Measurements from ENCODE around the gene BIRC7. TPM values are rescaled to one million over a fixed set of nuclear protein-coding genes. Genes with fewer than 3 reads are reported as not detected.

BIRC7 gene
- total RNA-seq, 2 experiments from 2014 or later: 0.42 TPM; not detected in 1

DNA sequence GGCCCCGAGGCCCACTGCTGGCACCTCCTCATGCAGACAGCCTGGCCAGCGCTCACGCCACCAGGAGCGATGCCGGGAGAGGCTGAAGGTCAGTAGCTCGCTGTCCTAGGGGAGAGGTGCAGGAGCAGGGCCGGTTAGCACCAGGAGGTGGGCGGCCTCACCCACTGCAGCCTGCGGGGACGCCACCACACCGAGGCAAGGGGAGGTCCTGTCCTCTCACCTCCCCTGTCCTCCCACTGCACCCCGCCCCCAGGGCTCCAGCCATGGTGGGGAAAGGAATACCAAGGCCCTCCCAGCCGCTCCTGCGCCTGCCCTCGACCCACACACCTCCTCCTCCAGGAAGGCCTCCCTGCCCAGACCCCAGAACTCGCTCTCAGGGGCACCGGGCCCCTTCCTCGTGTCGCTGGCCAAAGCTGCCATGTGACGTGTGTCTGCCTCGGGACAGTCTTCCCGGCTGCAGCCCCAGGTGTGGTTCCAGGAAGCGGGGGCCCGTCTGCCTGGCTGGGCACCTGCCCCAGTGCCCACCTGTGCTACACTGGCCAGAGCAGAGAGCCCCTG is 12.0 kb downstream of the BIRC7 start:
- ChIA-PET CTCF (ENCODE audit: unreplicated experiment) (no interaction called here), POLR2A (no interaction called here)
- DNase-seq (ENCODE audit: low spot score): no peak
- H4K20me1 ChIP-seq (ENCODE audit: insufficient read depth, low read length): no peaks in the 10 kb centered on the region
- no peak overlapping the region for H2AFZ ChIP-seq (ENCODE audit: low read length)
- H3K36me3 ChIP-seq (ENCODE audit: insufficient read depth, low read length): no peaks in the 10 kb centered on the region
- intact Hi-C loops (cut with micrococcal nuclease; ENCODE audit: unreplicated experiment): no loop called here
- BruUV-seq (replicated peaks): no TSS peak
- no peak overlapping the region for H3K27ac ChIP-seq (ENCODE audit: low read depth, low read length, poor library complexity, severe bottlenecking)
- no peaks in the 10 kb centered on the region for H3K79me2 ChIP-seq (ENCODE audit: insufficient read depth, low read depth, low read length)
- no peaks in the 10 kb centered on the region for H3K9me2 ChIP-seq (ENCODE audit: insufficient read depth, low read length)
- H3K9me3 ChIP-seq (ENCODE audit: low read length): no peaks in the 10 kb centered on the region
- H3K4me2 ChIP-seq (ENCODE audit: low read length): no peak overlapping the region
- no peak for TF ChIP-seq EZH2phosphoT487 (IDR thresholded peaks at IDR 0.05; ENCODE audit: borderline replicate concordance, low read depth, low read length)
- TF ChIP-seq, protein P1, sequence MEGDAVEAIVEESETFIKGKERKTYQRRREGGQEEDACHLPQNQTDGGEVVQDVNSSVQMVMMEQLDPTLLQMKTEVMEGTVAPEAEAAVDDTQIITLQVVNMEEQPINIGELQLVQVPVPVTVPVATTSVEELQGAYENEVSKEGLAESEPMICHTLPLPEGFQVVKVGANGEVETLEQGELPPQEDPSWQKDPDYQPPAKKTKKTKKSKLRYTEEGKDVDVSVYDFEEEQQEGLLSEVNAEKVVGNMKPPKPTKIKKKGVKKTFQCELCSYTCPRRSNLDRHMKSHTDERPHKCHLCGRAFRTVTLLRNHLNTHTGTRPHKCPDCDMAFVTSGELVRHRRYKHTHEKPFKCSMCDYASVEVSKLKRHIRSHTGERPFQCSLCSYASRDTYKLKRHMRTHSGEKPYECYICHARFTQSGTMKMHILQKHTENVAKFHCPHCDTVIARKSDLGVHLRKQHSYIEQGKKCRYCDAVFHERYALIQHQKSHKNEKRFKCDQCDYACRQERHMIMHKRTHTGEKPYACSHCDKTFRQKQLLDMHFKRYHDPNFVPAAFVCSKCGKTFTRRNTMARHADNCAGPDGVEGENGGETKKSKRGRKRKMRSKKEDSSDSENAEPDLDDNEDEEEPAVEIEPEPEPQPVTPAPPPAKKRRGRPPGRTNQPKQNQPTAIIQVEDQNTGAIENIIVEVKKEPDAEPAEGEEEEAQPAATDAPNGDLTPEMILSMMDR (conservative IDR thresholded peaks at IDR 0.05; ENCODE audit: low read length): no peak
- H3K4me1 ChIP-seq (ENCODE audit: insufficient read depth, low read length, poor library complexity, severe bottlenecking): no peaks in the 10 kb centered on the region
- no peak overlapping the region for H3K4me3 ChIP-seq (ENCODE audit: low read depth, low read length, poor library complexity, severe bottlenecking)

DNA sequence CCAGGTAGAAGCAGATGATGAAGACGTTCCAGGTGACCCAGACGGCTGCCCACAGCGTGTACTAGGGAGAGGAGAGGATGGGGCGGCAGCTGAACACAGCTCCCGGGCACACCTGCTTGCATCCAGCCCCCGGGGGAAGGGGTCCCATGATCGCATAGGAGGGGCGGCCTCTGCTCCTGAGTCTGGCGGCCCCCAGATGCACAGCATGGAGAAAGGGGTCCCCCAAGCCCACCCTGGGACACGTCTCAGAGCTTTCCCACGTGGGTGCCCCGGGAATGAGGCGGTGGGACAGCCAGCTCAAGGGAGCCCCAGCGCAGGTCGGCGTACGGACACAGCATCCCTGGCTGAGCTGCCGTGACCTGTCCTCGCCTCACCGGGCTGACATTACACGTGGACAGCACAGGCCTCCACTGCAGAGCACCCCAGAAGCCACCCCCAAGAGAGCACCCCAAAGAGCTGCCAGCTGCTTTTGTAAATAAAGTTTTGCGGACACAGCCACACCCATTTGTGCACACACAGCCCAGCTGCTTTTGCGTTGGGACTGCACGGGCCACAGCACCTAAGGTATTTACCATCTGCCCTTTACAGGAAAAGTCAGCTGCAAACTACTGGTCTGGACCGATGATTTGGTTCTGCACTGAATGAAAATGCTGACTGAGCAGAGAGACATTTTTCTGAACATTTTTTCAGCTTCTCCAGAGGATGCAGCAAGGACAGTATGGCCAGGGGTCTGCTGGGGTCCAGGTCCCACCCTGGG is 13.3 kb downstream of the BIRC7 start:
- Histone ChIP-seq H2AFZ (ENCODE audit: low read length) (no peak overlapping the region), H3K9me3 (ENCODE audit: low read length) (no peaks in the 10 kb centered on the region), H3K4me2 (ENCODE audit: low read length) (no peak overlapping the region), H3K27ac (ENCODE audit: low read depth, low read length, poor library complexity, severe bottlenecking) (no peak overlapping the region), H3K36me3 (ENCODE audit: insufficient read depth, low read length) (no peaks in the 10 kb centered on the region), H3K4me3 (ENCODE audit: low read depth, low read length, poor library complexity, severe bottlenecking) (no peak overlapping the region), H4K20me1 (ENCODE audit: insufficient read depth, low read length) (no peaks in the 10 kb centered on the region), H3K79me2 (ENCODE audit: insufficient read depth, low read depth, low read length) (no peaks in the 10 kb centered on the region), H3K9me2 (ENCODE audit: insufficient read depth, low read length) (no peaks in the 10 kb centered on the region), H3K4me1 (ENCODE audit: insufficient read depth, low read length, poor library complexity, severe bottlenecking) (no peaks in the 10 kb centered on the region)
- CTCF ChIA-PET (ENCODE audit: unreplicated experiment): no interaction called here
- intact Hi-C loops (cut with micrococcal nuclease; ENCODE audit: unreplicated experiment): no loop called here
- no TSS peak for BruUV-seq (replicated peaks)
- POLR2A ChIA-PET: no interaction called here
- TF ChIP-seq, protein P1 (conservative IDR thresholded peaks at IDR 0.05; ENCODE audit: low read length): no peak
- no peak for TF ChIP-seq EZH2phosphoT487 (IDR thresholded peaks at IDR 0.05; ENCODE audit: borderline replicate concordance, low read depth, low read length)
- DNase-seq (ENCODE audit: low spot score): no peak

DNA sequence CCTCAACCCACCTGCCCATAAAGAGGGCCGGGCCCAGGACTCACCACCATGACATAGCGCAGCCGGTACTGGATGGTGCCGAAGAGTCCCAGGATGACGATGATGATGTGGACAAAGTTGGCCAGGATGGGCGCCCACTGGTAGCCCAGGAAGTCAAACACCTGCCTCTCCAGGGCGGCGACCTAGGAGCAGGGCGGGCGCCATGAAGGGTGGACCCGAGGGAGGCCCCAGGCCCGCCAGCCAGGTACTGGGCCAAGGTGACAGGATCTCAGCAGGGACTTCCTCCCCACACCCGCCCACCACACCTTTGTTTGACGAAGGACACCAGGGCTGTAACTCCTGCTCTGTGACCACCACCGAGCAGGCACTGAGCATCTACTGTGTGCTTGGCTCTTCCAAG is 14.2 kb downstream of the BIRC7 start:
- TF ChIP-seq, protein P1 (conservative IDR thresholded peaks at IDR 0.05; ENCODE audit: low read length): no peak
- TF ChIP-seq EZH2phosphoT487 (IDR thresholded peaks at IDR 0.05; ENCODE audit: borderline replicate concordance, low read depth, low read length): no peak
- POLR2A ChIA-PET: no interaction called here
- Histone ChIP-seq H3K36me3 (ENCODE audit: insufficient read depth, low read length) (no peaks in the 10 kb centered on the region), H3K4me2 (ENCODE audit: low read length) (no peak overlapping the region), H3K9me3 (ENCODE audit: low read length) (no peaks in the 10 kb centered on the region), H3K79me2 (ENCODE audit: insufficient read depth, low read depth, low read length) (no peaks in the 10 kb centered on the region), H4K20me1 (ENCODE audit: insufficient read depth, low read length) (no peaks in the 10 kb centered on the region), H2AFZ (ENCODE audit: low read length) (no peak overlapping the region), H3K9me2 (ENCODE audit: insufficient read depth, low read length) (no peaks in the 10 kb centered on the region), H3K4me1 (ENCODE audit: insufficient read depth, low read length, poor library complexity, severe bottlenecking) (no peaks in the 10 kb centered on the region), H3K27ac (ENCODE audit: low read depth, low read length, poor library complexity, severe bottlenecking) (no peak overlapping the region), H3K4me3 (ENCODE audit: low read depth, low read length, poor library complexity, severe bottlenecking) (no peak overlapping the region)
- no TSS peak for BruUV-seq (replicated peaks)
- CTCF ChIA-PET (ENCODE audit: unreplicated experiment): no interaction called here
- DNase-seq (ENCODE audit: low spot score): no peak
- intact Hi-C loops (cut with micrococcal nuclease; ENCODE audit: unreplicated experiment): loop anchor here (2.0 kb wide), 1 partner anchor 27 kb away; no protein-coding TSS in a partner anchor

Measured in OCI-LY7 (cell line).